HepG2 (cell line): ENCODE measurements around the gene TTC38. TPM values are rescaled to one million over a fixed set of nuclear protein-coding genes. Genes with fewer than 3 reads are reported as not detected.

Source experiments
- ATAC-seq: fragments of 200-7000 bp; cut with Tn5 transposase; 3 replicates; pipeline ENCODE4 v1.9.1; 2020; ENCODE audit warnings: mild to moderate bottlenecking, moderate library complexity
- BruUV-seq: library from RNA; stranded (reverse); fragments of 400-500 nt; replicated peaks from 2 replicates; lab custom pipeline; 2021; lab: Mats Ljungman, UMichigan
- CTCF ChIA-PET: fragments of 300-600 bp; formaldehyde crosslinking; extraction: SDS; loops from one replicate; lab custom pipeline; 2021; ENCODE audit warnings: low total read pairs, inconsistent platforms, low intra/inter-chr PET ratio; lab: Yijun Ruan, JAX
- POLR2A ChIA-PET: fragments of 350-600 bp; sonication (Branson Sonifier 250); formaldehyde crosslinking; loops from one replicate; lab custom pipeline; 2020; ENCODE audit warnings: antibody characterized with exemption, inconsistent platforms; lab: Yijun Ruan, JAX
- DNase-seq: peaks from one replicate; pipeline ENCODE4 v3.0.0-alpha.2; 2015; ENCODE audit warnings: low spot score
- FAIRE-seq: peaks from 3 replicates; lab custom pipeline; 2011; peaks lifted over from hg19 to GRCh38; lab: Jason Lieb, UNC
- H2AFZ ChIP-seq: one replicate; pipeline ENCODE4 v1.6.1; 2011; ENCODE audit warnings: low read length, inconsistent platforms
- H3K27ac ChIP-seq: fragments of 300-600 bp; 3 replicates; pipeline ENCODE4 v1.8.0; 2011; ENCODE audit warnings: mixed run types, mild to moderate bottlenecking, mixed read lengths, low read length, inconsistent platforms; ENCODE audit not compliant: insufficient read depth; ENCODE audit errors: extremely low read length
- H3K27me3 ChIP-seq, 2 experiments: fragments of 200-600 bp in 1 of 2; 2 replicates in 1 of 2; 3 replicates in 1 of 2; pipeline versions ENCODE4 v1.6.0 to v1.8.0; 2011; ENCODE audit warnings: low read length in 2 of 2, mild to moderate bottlenecking in 2 of 2, moderate library complexity in 2 of 2, inconsistent platforms in 1 of 2; ENCODE audit not compliant: insufficient read depth in 2 of 2, control insufficient read depth in 1 of 2
- H3K36me3 ChIP-seq, 2 experiments: fragments of 200-600 bp in 1 of 2; replicated peaks in 1 of 2; 2 replicates in 1 of 2; 3 replicates in 1 of 2; pipeline versions ENCODE4 v1.5.1 to v1.8.0; 2011; ENCODE audit warnings: low read length in 2 of 2, inconsistent platforms in 1 of 2; ENCODE audit not compliant: insufficient read depth in 2 of 2, control insufficient read depth in 1 of 2
- H3K4me1 ChIP-seq: 2 replicates; pipeline ENCODE4 v1.5.1; 2012; ENCODE audit warnings: low read length, inconsistent platforms; ENCODE audit not compliant: insufficient read depth
- H3K4me2 ChIP-seq: 2 replicates; pipeline ENCODE4 v1.6.0; 2011; ENCODE audit warnings: low read depth, low read length, inconsistent platforms
- H3K4me3 ChIP-seq, 3 experiments: fragments of 200-600 bp in 1 of 3; sonication (generic), shearing (Covaris generic) in 1 of 3; replicated peaks in 1 of 3; 2 replicates each; pipeline ENCODE4 v1.5.1; 2011 to 2016; ENCODE audit warnings: low read length in 3 of 3, inconsistent platforms in 2 of 3, low read depth in 2 of 3, mild to moderate bottlenecking in 2 of 3, control low read depth in 1 of 3, mixed read lengths in 1 of 3; ENCODE audit not compliant: insufficient read depth in 1 of 3
- H3K79me2 ChIP-seq: one replicate; pipeline ENCODE4 v1.6.1; 2011; ENCODE audit warnings: low read length, inconsistent platforms; ENCODE audit not compliant: insufficient read depth
- H3K9ac ChIP-seq: 2 replicates; pipeline ENCODE4 v1.6.0; 2011; ENCODE audit warnings: mild to moderate bottlenecking, low read depth, low read length, inconsistent platforms; ENCODE audit not compliant: insufficient read depth
- H3K9me3 ChIP-seq: 2 replicates; pipeline ENCODE4 v1.5.1; 2012; ENCODE audit warnings: mild to moderate bottlenecking, low read length
- H4K20me1 ChIP-seq: 2 replicates; pipeline ENCODE4 v1.6.0; 2011; ENCODE audit warnings: inconsistent platforms, mild to moderate bottlenecking, low read length, moderate library complexity; ENCODE audit not compliant: insufficient read depth
- HES4 ChIP-seq: sonication (generic); formaldehyde crosslinking; IDR thresholded peaks from 2 replicates; pipeline ENCODE4 v1.9.0; 2021; ENCODE audit warnings: mild to moderate bottlenecking, missing genetic modification reagents, borderline replicate concordance
- ONECUT2 ChIP-seq: sonication (generic); formaldehyde crosslinking; IDR thresholded peaks from 2 replicates; pipeline ENCODE4 v1.4.0; 2020; ENCODE audit warnings: missing genetic modification reagents
- ZNF253 ChIP-seq: sonication (generic); formaldehyde crosslinking; IDR thresholded peaks from 2 replicates; pipeline ENCODE4 v1.8.0; 2022; ENCODE audit warnings: mild to moderate bottlenecking, missing genetic modification reagents, borderline replicate concordance
- ZNF607 ChIP-seq: sonication (generic); formaldehyde crosslinking; IDR thresholded peaks from 2 replicates; pipeline ENCODE4 v1.5.1; 2020; ENCODE audit warnings: missing genetic modification reagents, mild to moderate bottlenecking, borderline replicate concordance
- ZNF747 ChIP-seq: sonication (generic); formaldehyde crosslinking; IDR thresholded peaks from 2 replicates; pipeline ENCODE4 v1.8.1; 2023; ENCODE audit warnings: missing genetic modification reagents, mild to moderate bottlenecking, borderline replicate concordance
- WGBS: methylation state at CpG from one replicate; pipeline ENCODE4 v1.1.6; 2017; ENCODE audit warnings: low lambda C conversion rate; 5-methylcytosine and 5-hydroxymethylcytosine counted together
- in situ Hi-C: cut with HindIII; loops from 2 replicates; pipeline ENCODE4 v1.10.0; 2017; ENCODE audit warnings: low pct_unique_long_range_greater_than_20kb; ENCODE audit not compliant: extremely low pct_ligation_motif_present
- intact Hi-C: fragments of 100-400 bp; cut with micrococcal nuclease; formaldehyde crosslinking; loops from one replicate; pipeline ENCODE4 v1.10.0; 2022; ENCODE audit not compliant: unreplicated experiment
- polyA plus RNA-seq, 8 experiments: library from polyadenylated mRNA; depleted of rRNA in 3 of 8; stranded (reverse) in 7 of 8; unstranded in 1 of 8; fragments of >200 nt; fragmentation: Illumina TruSeq in 4 of 8; extraction: Trizol in 4 of 8; gene quantifications; 2 replicates each; pipeline versions ENCODE4 v1.2.1 to v1.2.3, GENCODE V29; 2011 to 2016; ENCODE audit warnings: low read depth in 4 of 8, missing spikeins in 1 of 8, mixed read lengths in 1 of 8; ENCODE audit not compliant: insufficient read depth in 1 of 8
- total RNA-seq, 5 experiments: library from RNA; depleted of rRNA; stranded (reverse); fragments of >200 nt; fragmentation: Illumina TruSeq; extraction: Trizol; gene quantifications; 2 replicates each; pipeline ENCODE4 v1.2.3, GENCODE V29; 2016; ENCODE audit warnings: low read depth in 1 of 5
- TF ChIP-seq, protein P1 (sequence below): sonication (generic); formaldehyde crosslinking; IDR thresholded peaks from 2 replicates; pipeline ENCODE4; 2020; ENCODE audit warnings: missing genetic modification reagents, mild to moderate bottlenecking, borderline replicate concordance

Gene TTC38
- total and polyA plus RNA-seq, 2 of the 13 experiments (the other 11 are each of a cell fraction or from before 2014, with no cell fraction given): 101 to 105 TPM

DNA sequence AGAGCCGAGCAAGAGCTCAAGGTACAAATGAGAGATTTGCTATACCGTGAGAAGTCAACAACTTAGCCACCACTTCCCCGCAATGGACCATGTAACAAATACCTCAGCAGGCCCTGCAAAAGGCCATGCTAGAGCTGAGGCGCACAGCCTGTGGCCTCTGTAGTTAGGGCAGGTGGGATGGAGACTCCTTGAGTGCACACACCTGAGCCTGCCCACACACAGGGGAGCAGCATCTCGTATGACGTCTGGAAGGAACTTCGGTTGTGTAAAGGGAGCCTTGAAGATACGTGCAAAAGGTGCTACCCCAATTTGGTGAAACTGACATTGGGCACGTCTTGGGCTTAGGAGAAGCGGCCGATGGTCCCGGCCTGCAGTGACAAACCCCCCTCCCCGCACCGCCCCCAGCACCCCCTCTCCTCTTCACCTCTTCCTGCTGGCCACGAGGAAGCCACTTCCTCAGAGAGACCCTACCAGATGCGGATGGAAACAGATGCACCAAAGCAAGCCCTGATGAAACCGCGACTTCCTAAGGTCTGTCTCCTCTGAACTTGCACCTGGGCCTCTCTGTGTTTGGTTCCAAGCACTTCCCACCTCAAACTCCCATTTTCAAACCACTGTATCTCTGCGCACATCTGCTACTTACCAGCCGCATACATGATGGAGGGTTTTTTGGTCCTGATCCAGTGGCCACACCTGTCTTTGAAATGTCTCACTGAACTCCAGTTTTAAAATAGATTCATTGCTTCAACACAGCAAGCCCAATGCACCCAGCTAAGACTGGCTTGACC, 28.4 kb upstream of the TTC38 start:
- in situ Hi-C loops: no loop called here
- 89% methylated on average over 18 of the region's 20 CpGs for WGBS
- no peaks in the 10 kb centered on the region for H3K27me3 ChIP-seq
- H3K79me2 ChIP-seq: no peaks in the 10 kb centered on the region
- CTCF ChIA-PET: no interaction called here
- FAIRE-seq (no peak), DNase-seq (no peak), ATAC-seq (no peak)
- H4K20me1 ChIP-seq: no peaks in the 10 kb centered on the region
- peaks cover 7 to 32% of the 10 kb centered on the region in 2 experiments; a peak in 4 of 5 replicates for H3K36me3 ChIP-seq
- no peak for TF ChIP-seq ZNF607 (CRISPR knock-in tag)
- TF ChIP-seq ZNF747: no peak
- TF ChIP-seq, protein P1, sequence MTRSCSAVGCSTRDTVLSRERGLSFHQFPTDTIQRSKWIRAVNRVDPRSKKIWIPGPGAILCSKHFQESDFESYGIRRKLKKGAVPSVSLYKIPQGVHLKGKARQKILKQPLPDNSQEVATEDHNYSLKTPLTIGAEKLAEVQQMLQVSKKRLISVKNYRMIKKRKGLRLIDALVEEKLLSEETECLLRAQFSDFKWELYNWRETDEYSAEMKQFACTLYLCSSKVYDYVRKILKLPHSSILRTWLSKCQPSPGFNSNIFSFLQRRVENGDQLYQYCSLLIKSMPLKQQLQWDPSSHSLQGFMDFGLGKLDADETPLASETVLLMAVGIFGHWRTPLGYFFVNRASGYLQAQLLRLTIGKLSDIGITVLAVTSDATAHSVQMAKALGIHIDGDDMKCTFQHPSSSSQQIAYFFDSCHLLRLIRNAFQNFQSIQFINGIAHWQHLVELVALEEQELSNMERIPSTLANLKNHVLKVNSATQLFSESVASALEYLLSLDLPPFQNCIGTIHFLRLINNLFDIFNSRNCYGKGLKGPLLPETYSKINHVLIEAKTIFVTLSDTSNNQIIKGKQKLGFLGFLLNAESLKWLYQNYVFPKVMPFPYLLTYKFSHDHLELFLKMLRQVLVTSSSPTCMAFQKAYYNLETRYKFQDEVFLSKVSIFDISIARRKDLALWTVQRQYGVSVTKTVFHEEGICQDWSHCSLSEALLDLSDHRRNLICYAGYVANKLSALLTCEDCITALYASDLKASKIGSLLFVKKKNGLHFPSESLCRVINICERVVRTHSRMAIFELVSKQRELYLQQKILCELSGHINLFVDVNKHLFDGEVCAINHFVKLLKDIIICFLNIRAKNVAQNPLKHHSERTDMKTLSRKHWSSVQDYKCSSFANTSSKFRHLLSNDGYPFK: no peak
- no peak for TF ChIP-seq ZNF253 (CRISPR knock-in tag)
- no peak for TF ChIP-seq HES4 (CRISPR knock-in tag)
- no peak for TF ChIP-seq ONECUT2
- H3K27ac ChIP-seq: no peak overlapping the region
- no peak overlapping the region for H3K4me2 ChIP-seq
- no peak overlapping the region for H3K4me3 ChIP-seq
- intact Hi-C loops: no loop called here
- no peak overlapping the region for H3K9ac ChIP-seq
- no peak overlapping the region for H2AFZ ChIP-seq
- POLR2A ChIA-PET: no interaction called here
- BruUV-seq: no TSS peak
- no peaks in the 10 kb centered on the region for H3K9me3 ChIP-seq
- peaks cover 14% of the 10 kb centered on the region for H3K4me1 ChIP-seq
